Mesendoderm (in vitro differentiated cells): ENCODE results near the gene NBEA.

Experiments used
- DNase-seq: peaks from one replicate; pipeline ENCODE4 v3.0.0; 2013
- H2AK5ac ChIP-seq: 2 replicates; pipeline ENCODE4 v1.6.1; 2013; ENCODE audit warnings: low read length, inconsistent platforms
- H2BK120ac ChIP-seq: 2 replicates; pipeline ENCODE4 v1.6.1; 2013; ENCODE audit warnings: low read depth, mild to moderate bottlenecking, low read length, moderate library complexity, mixed read lengths
- H2BK15ac ChIP-seq: replicated peaks from 2 replicates; pipeline ENCODE4 v1.6.1; 2013; ENCODE audit warnings: low read depth, mild to moderate bottlenecking, moderate library complexity
- H2BK5ac ChIP-seq: 2 replicates; pipeline ENCODE4 v1.6.1; 2013; ENCODE audit warnings: low read length, inconsistent platforms
- H3K18ac ChIP-seq: 2 replicates; pipeline ENCODE4 v1.6.1; 2013; ENCODE audit warnings: mild to moderate bottlenecking, low read length, mixed read lengths
- H3K23ac ChIP-seq: one replicate; pipeline ENCODE4 v1.6.1; 2013; ENCODE audit warnings: low read length
- H3K27ac ChIP-seq: 2 replicates; pipeline ENCODE4 v1.5.1; 2013; ENCODE audit warnings: low read depth, mild to moderate bottlenecking, inconsistent platforms, low read length, moderate library complexity
- H3K27me3 ChIP-seq: 2 replicates; pipeline ENCODE4 v1.6.1; 2013; ENCODE audit warnings: low read length, control low read depth, mild to moderate bottlenecking, inconsistent platforms; ENCODE audit not compliant: insufficient read depth, poor library complexity
- H3K36me3 ChIP-seq: 2 replicates; pipeline ENCODE4 v1.6.1; 2013; ENCODE audit warnings: low read length, inconsistent platforms; ENCODE audit not compliant: control insufficient read depth, insufficient read depth
- H3K4ac ChIP-seq: one replicate; pipeline ENCODE4 v1.6.1; 2013; ENCODE audit warnings: low read depth, mild to moderate bottlenecking, low read length, moderate library complexity
- H3K4me1 ChIP-seq: 2 replicates; pipeline ENCODE4 v1.6.1; 2013; ENCODE audit warnings: low read depth, low read length, inconsistent platforms; ENCODE audit not compliant: control insufficient read depth
- H3K4me2 ChIP-seq: 2 replicates; pipeline ENCODE4 v1.6.1; 2013; ENCODE audit warnings: low read length
- H3K4me3 ChIP-seq: 2 replicates; pipeline ENCODE4 v1.5.1; 2013; ENCODE audit warnings: mild to moderate bottlenecking, low read length
- H3K56ac ChIP-seq: one replicate; pipeline ENCODE4 v1.6.1; 2013; ENCODE audit warnings: low read length
- H3K79me1 ChIP-seq: 2 replicates; pipeline ENCODE4 v1.6.1; 2013; ENCODE audit warnings: low read length, inconsistent platforms
- H3K79me2 ChIP-seq: 2 replicates; pipeline ENCODE4 v1.6.1; 2013; ENCODE audit warnings: mild to moderate bottlenecking, low read length; ENCODE audit not compliant: control insufficient read depth, insufficient read depth
- H3K9ac ChIP-seq: 2 replicates; pipeline ENCODE4 v1.6.1; 2013; ENCODE audit warnings: low read length, inconsistent platforms
- H4K5ac ChIP-seq: one replicate; pipeline ENCODE4 v1.6.1; 2013; ENCODE audit warnings: low read length
- H4K8ac ChIP-seq: one replicate; pipeline ENCODE4 v1.6.1; 2013; ENCODE audit warnings: low read depth, mild to moderate bottlenecking, control low read depth, low read length, moderate library complexity
- WGBS: extraction: QIAGEN DNeasy Blood & Tissue Kit; methylation state at CpG from one replicate; pipeline ENCODE4 v1.1.7; 2013; ENCODE audit warnings: low lambda C conversion rate, missing lambda C conversion rate; ENCODE audit not compliant: insufficient coverage; ENCODE audit errors: extremely low coverage; 5-methylcytosine and 5-hydroxymethylcytosine counted together

The NBEA gene

GRCh38 chr13:35266412-35266811 is 324.3 kb downstream of the NBEA start:
- Histone ChIP-seq H3K79me1 (no peaks in the 10 kb centered on the region), H3K27me3 (no peaks in the 10 kb centered on the region), H3K9ac (no peak overlapping the region), H2AK5ac (no peak overlapping the region), H3K27ac (no peak overlapping the region), H4K8ac (no peak overlapping the region), H2BK120ac (no peak overlapping the region), H3K23ac (no peak overlapping the region), H3K4me1 (no peaks in the 10 kb centered on the region), H3K36me3 (no peaks in the 10 kb centered on the region), H3K56ac (no peak overlapping the region), H3K18ac (no peak overlapping the region), H3K4ac (no peak overlapping the region), H3K4me2 (no peak overlapping the region), H4K5ac (no peak overlapping the region), H3K79me2 (no peaks in the 10 kb centered on the region), H2BK15ac (no peak overlapping the region), H3K4me3 (no peak overlapping the region), H2BK5ac (no peak overlapping the region)
- no peak for DNase-seq
- WGBS: no CpG with 5 or more reads among the region's 3 CpGs

- H3K4me2 ChIP-seq: no peak overlapping the region
- DNase-seq: no peak
- no peak overlapping the region for H4K8ac ChIP-seq
- H3K79me2 ChIP-seq: no peaks in the 10 kb centered on the region
- H3K27ac ChIP-seq: no peak overlapping the region
- no peaks in the 10 kb centered on the region for H3K36me3 ChIP-seq
- H3K79me1 ChIP-seq: no peaks in the 10 kb centered on the region
- no peak overlapping the region for H2BK15ac ChIP-seq
- H2BK5ac ChIP-seq: no peak overlapping the region
- H4K5ac ChIP-seq: no peak overlapping the region
- H2BK120ac ChIP-seq: no peak overlapping the region
- no peak overlapping the region for H3K23ac ChIP-seq
- H3K4ac ChIP-seq: no peak overlapping the region
- H2AK5ac ChIP-seq: no peak overlapping the region
- no peaks in the 10 kb centered on the region for H3K4me1 ChIP-seq
- no peak overlapping the region for H3K4me3 ChIP-seq
- no peak overlapping the region for H3K18ac ChIP-seq
- H3K27me3 ChIP-seq: no peaks in the 10 kb centered on the region
- H3K9ac ChIP-seq: no peak overlapping the region
- no peak overlapping the region for H3K56ac ChIP-seq
These were observed 336.8 kb downstream of the NBEA start for GRCh38 chr13:35278917-35279316.

GRCh38 chr13:35279500-35279899 is 337.4 kb downstream of the NBEA start:
- no peaks in the 10 kb centered on the region for H3K4me1 ChIP-seq
- H3K18ac ChIP-seq: no peak overlapping the region
- H3K4me3 ChIP-seq: no peak overlapping the region
- no peak overlapping the region for H3K23ac ChIP-seq
- H4K5ac ChIP-seq: no peak overlapping the region
- no peak overlapping the region for H2BK120ac ChIP-seq
- no peak overlapping the region for H3K56ac ChIP-seq
- no peaks in the 10 kb centered on the region for H3K36me3 ChIP-seq
- no CpG with 5 or more reads among the region's 1 CpG for WGBS
- H3K79me2 ChIP-seq: no peaks in the 10 kb centered on the region
- H3K79me1 ChIP-seq: no peaks in the 10 kb centered on the region
- H3K4me2 ChIP-seq: no peak overlapping the region
- H3K27me3 ChIP-seq: no peaks in the 10 kb centered on the region
- H2BK15ac ChIP-seq: no peak overlapping the region
- no peak overlapping the region for H4K8ac ChIP-seq
- no peak overlapping the region for H2BK5ac ChIP-seq
- no peak overlapping the region for H3K9ac ChIP-seq
- no peak for DNase-seq
- no peak overlapping the region for H3K27ac ChIP-seq
- H3K4ac ChIP-seq: no peak overlapping the region
- H2AK5ac ChIP-seq: no peak overlapping the region

- Histone ChIP-seq H2BK15ac (no peak overlapping the region), H3K4me2 (no peak overlapping the region), H3K79me2 (no peaks in the 10 kb centered on the region), H4K5ac (no peak overlapping the region), H3K9ac (no peak overlapping the region), H4K8ac (no peak overlapping the region), H3K36me3 (no peaks in the 10 kb centered on the region), H3K4me3 (no peak overlapping the region), H3K79me1 (no peaks in the 10 kb centered on the region), H2BK5ac (no peak overlapping the region), H3K27me3 (no peaks in the 10 kb centered on the region), H3K18ac (no peak overlapping the region), H3K23ac (no peak overlapping the region), H3K56ac (no peak overlapping the region), H2BK120ac (no peak overlapping the region), H3K4ac (no peak overlapping the region), H2AK5ac (no peak overlapping the region), H3K4me1 (no peaks in the 10 kb centered on the region), H3K27ac (no peak overlapping the region)
- WGBS: no CpG with 5 or more reads among the region's 1 CpG
- no peak for DNase-seq
These were observed 341.8 kb downstream of the NBEA start for GRCh38 chr13:35283856-35284255.

GRCh38 chr13:35285677-35286076 is 343.6 kb downstream of the NBEA start:
- H3K79me1 ChIP-seq: no peaks in the 10 kb centered on the region
- DNase-seq: peak; percentile 2
- no peak overlapping the region for H4K8ac ChIP-seq
- H3K4me3 ChIP-seq: no peak overlapping the region
- H3K4me1 ChIP-seq: no peaks in the 10 kb centered on the region
- no peak overlapping the region for H4K5ac ChIP-seq
- H3K79me2 ChIP-seq: no peaks in the 10 kb centered on the region
- H2BK15ac ChIP-seq: no peak overlapping the region
- no peak overlapping the region for H3K27ac ChIP-seq
- H3K27me3 ChIP-seq: no peaks in the 10 kb centered on the region
- no peak overlapping the region for H3K9ac ChIP-seq
- WGBS: no CpG with 5 or more reads among the region's 4 CpGs
- no peak overlapping the region for H3K4ac ChIP-seq
- H3K56ac ChIP-seq: no peak overlapping the region
- no peak overlapping the region for H2AK5ac ChIP-seq
- H3K36me3 ChIP-seq: no peaks in the 10 kb centered on the region
- no peak overlapping the region for H2BK120ac ChIP-seq
- no peak overlapping the region for H3K18ac ChIP-seq
- no peak overlapping the region for H3K4me2 ChIP-seq
- no peak overlapping the region for H2BK5ac ChIP-seq
- H3K23ac ChIP-seq: no peak overlapping the region

GRCh38 chr13:35292329-35292728 is 350.3 kb downstream of the NBEA start:
- H2BK5ac ChIP-seq: no peak overlapping the region
- no peak overlapping the region for H3K56ac ChIP-seq
- no CpG with 5 or more reads among the region's 1 CpG for WGBS
- H2AK5ac ChIP-seq: no peak overlapping the region
- no peaks in the 10 kb centered on the region for H3K4me1 ChIP-seq
- H3K79me1 ChIP-seq: no peaks in the 10 kb centered on the region
- H3K18ac ChIP-seq: no peak overlapping the region
- H2BK15ac ChIP-seq: no peak overlapping the region
- H4K8ac ChIP-seq: no peak overlapping the region
- H3K27me3 ChIP-seq: no peaks in the 10 kb centered on the region
- H4K5ac ChIP-seq: no peak overlapping the region
- no peak overlapping the region for H2BK120ac ChIP-seq
- no peak overlapping the region for H3K4ac ChIP-seq
- no peak overlapping the region for H3K27ac ChIP-seq
- H3K4me3 ChIP-seq: no peak overlapping the region
- H3K23ac ChIP-seq: no peak overlapping the region
- no peaks in the 10 kb centered on the region for H3K79me2 ChIP-seq
- no peaks in the 10 kb centered on the region for H3K36me3 ChIP-seq
- DNase-seq: no peak
- no peak overlapping the region for H3K4me2 ChIP-seq
- H3K9ac ChIP-seq: no peak overlapping the region
